Measurements from ENCODE around the gene KAZN. TPM values are rescaled to one million over a fixed set of nuclear protein-coding genes. Genes with fewer than 3 reads are reported as not detected.

KAZN gene
- polyA plus RNA-seq, 2 of the 4 experiments (the other 2 are of a cell fraction): 1.3 to 1.9 TPM

DNA sequence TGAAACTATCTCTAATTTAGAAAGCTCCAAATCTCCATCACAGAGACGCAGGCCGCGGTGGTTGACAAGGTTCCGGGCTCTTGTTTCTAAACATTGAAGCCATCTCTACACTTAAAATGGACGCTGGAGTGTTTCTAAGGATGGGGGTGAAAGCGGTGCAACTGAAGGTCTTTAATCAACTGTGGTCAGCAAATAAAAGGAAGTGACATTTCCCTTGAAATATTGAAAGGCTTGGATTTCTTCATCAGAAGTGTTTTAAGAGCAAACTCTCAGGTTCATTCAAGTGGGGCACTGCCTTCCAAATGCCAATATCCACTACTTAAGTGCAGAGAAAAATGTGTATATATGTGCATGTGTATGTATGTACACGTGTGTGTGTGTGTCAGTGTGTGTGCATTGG, 117.3 kb downstream of the KAZN start:
- TF ChIP-seq ZFP36 (IDR thresholded peaks at IDR 0.05; ENCODE audit: borderline replicate concordance, partially characterized antibody) (no peak), CHD2 (IDR thresholded peaks at IDR 0.05; ENCODE audit: low read length, partially characterized antibody) (no peak), EHF (CRISPR knock-in tag; IDR thresholded peaks at IDR 0.05) (no peak), RAD21 (conservative IDR thresholded peaks at IDR 0.05 in 1 of 2, IDR thresholded peaks at IDR 0.05 in 1 of 2) (no peak), ZC3H11A (IDR thresholded peaks at IDR 0.05) (no peak), NFE2L2 (conservative IDR thresholded peaks at IDR 0.05; ENCODE audit: low read length) (no peak), NPAS2 (CRISPR knock-in tag; IDR thresholded peaks at IDR 0.05; ENCODE audit: borderline replicate concordance) (no peak), RNF2 (IDR thresholded peaks at IDR 0.05; ENCODE audit: borderline replicate concordance, low read depth) (no peak), NR3C1 (IDR thresholded peaks at IDR 0.05) (no peak), HEYL (CRISPR knock-in tag; IDR thresholded peaks at IDR 0.05) (no peak), JUNB (IDR thresholded peaks at IDR 0.05) (no peak), PHF8 (IDR thresholded peaks at IDR 0.05; ENCODE audit: borderline replicate concordance, low read depth) (no peak), TFCP2L1 (CRISPR knock-in tag; IDR thresholded peaks at IDR 0.05) (no peak), CEBPB (IDR thresholded peaks at IDR 0.05) (no peak), CHD4 (IDR thresholded peaks at IDR 0.05; ENCODE audit: borderline replicate concordance) (no peak), GATA3 (IDR thresholded peaks at IDR 0.05; ENCODE audit: borderline replicate concordance) (no peak), CBX8 (IDR thresholded peaks at IDR 0.05) (no peak)
- TF ChIP-seq, protein P1, sequence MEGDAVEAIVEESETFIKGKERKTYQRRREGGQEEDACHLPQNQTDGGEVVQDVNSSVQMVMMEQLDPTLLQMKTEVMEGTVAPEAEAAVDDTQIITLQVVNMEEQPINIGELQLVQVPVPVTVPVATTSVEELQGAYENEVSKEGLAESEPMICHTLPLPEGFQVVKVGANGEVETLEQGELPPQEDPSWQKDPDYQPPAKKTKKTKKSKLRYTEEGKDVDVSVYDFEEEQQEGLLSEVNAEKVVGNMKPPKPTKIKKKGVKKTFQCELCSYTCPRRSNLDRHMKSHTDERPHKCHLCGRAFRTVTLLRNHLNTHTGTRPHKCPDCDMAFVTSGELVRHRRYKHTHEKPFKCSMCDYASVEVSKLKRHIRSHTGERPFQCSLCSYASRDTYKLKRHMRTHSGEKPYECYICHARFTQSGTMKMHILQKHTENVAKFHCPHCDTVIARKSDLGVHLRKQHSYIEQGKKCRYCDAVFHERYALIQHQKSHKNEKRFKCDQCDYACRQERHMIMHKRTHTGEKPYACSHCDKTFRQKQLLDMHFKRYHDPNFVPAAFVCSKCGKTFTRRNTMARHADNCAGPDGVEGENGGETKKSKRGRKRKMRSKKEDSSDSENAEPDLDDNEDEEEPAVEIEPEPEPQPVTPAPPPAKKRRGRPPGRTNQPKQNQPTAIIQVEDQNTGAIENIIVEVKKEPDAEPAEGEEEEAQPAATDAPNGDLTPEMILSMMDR (IDR thresholded peaks at IDR 0.05): no peak
- TF ChIP-seq, protein P2, sequence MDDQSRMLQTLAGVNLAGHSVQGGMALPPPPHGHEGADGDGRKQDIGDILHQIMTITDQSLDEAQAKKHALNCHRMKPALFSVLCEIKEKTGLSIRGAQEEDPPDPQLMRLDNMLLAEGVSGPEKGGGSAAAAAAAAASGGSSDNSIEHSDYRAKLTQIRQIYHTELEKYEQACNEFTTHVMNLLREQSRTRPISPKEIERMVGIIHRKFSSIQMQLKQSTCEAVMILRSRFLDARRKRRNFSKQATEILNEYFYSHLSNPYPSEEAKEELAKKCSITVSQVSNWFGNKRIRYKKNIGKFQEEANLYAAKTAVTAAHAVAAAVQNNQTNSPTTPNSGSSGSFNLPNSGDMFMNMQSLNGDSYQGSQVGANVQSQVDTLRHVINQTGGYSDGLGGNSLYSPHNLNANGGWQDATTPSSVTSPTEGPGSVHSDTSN (IDR thresholded peaks at IDR 0.05): no peak
- no peak overlapping the region for H3K4me3 ChIP-seq
- ChIA-PET POLR2A (no interaction called here), CTCF (no interaction called here)
- H3K4me1 ChIP-seq: no peaks in the 10 kb centered on the region
- H3K27ac ChIP-seq: no peak overlapping the region
- no peaks in the 10 kb centered on the region; the same call in 2 of the 3 replicates for H3K9me3 ChIP-seq
- 48% methylated on average over 7 of the region's 7 CpGs for WGBS (ENCODE audit: missing lambda C conversion rate)
- ATAC-seq (no peak), DNase-seq (ENCODE audit: low read depth in 1 of 2, low spot score in 1 of 2) (no peak), FAIRE-seq (no peak)
- no peak overlapping the region for H3K4me2 ChIP-seq

DNA sequence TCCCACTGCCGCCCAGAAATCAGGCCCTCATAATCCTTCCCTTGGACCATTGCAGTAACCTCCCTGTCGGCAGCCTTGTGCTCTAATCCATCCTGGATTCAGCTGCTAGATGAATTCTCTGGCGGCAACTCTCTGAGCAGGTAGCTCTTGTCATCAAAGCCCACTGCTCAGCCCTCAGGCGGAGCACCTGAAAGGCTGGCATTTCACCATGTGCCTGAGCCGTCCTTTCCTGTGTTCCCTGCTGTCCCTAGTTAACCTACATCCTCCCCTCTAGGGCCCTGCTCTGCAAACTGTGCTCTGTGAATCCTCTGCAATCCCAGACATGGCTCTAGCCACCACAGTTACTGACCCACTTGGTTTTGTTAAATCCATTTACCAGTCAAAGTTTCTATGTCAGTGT, 118.0 kb downstream of the KAZN start:
- ChIA-PET CTCF (no interaction called here), POLR2A (no interaction called here)
- H3K27ac ChIP-seq: no peak overlapping the region
- H3K4me2 ChIP-seq: no peak overlapping the region
- no peak overlapping the region for H3K4me3 ChIP-seq
- no peak for DNase-seq (ENCODE audit: low read depth in 1 of 2, low spot score in 1 of 2)
- no peaks in the 10 kb centered on the region; the same call in 2 of the 3 replicates for H3K9me3 ChIP-seq
- no peak for ATAC-seq
- no peaks in the 10 kb centered on the region for H3K4me1 ChIP-seq
- FAIRE-seq: no peak
- 47% methylated on average over 5 of the region's 5 CpGs for WGBS (ENCODE audit: missing lambda C conversion rate)
- no peak for TF ChIP-seq SMC3 (IDR thresholded peaks at IDR 0.05)
- no peak for TF ChIP-seq RCOR1 (IDR thresholded peaks at IDR 0.05; ENCODE audit: low read depth, low read length)
- TF ChIP-seq MAZ (IDR thresholded peaks at IDR 0.05; ENCODE audit: borderline replicate concordance, low read depth, low read length): no peak
- no peak for TF ChIP-seq EHMT2 (IDR thresholded peaks at IDR 0.05; ENCODE audit: low read depth)
- TF ChIP-seq POLR2AphosphoS2 (conservative IDR thresholded peaks at IDR 0.05; ENCODE audit: low read length): no peak
- no peak for TF ChIP-seq HEYL (CRISPR knock-in tag; IDR thresholded peaks at IDR 0.05)
- no peak for TF ChIP-seq CHD2 (IDR thresholded peaks at IDR 0.05; ENCODE audit: low read length, partially characterized antibody)
- TF ChIP-seq HOXB5 (CRISPR knock-in tag; IDR thresholded peaks at IDR 0.05): no peak
- no peak for TF ChIP-seq FOSL2 (IDR thresholded peaks at IDR 0.05)
- TF ChIP-seq FOSL2 (CRISPR knock-in tag; IDR thresholded peaks at IDR 0.05): no peak
- TF ChIP-seq CEBPB (IDR thresholded peaks at IDR 0.05): no peak
- no peak for TF ChIP-seq CBX8 (IDR thresholded peaks at IDR 0.05)
- no peak for TF ChIP-seq ZFP36 (IDR thresholded peaks at IDR 0.05; ENCODE audit: borderline replicate concordance, partially characterized antibody)
- no peak for TF ChIP-seq ZNF302 (CRISPR knock-in tag; IDR thresholded peaks at IDR 0.05)
- TF ChIP-seq, protein P1 (IDR thresholded peaks at IDR 0.05): no peak
- TF ChIP-seq RARB (CRISPR knock-in tag; IDR thresholded peaks at IDR 0.05): no peak
- no peak for TF ChIP-seq MYC (IDR thresholded peaks at IDR 0.05; ENCODE audit: borderline replicate concordance, low read length)
- TF ChIP-seq EP300 (IDR thresholded peaks at IDR 0.05): no peak
- TF ChIP-seq, protein P3, sequence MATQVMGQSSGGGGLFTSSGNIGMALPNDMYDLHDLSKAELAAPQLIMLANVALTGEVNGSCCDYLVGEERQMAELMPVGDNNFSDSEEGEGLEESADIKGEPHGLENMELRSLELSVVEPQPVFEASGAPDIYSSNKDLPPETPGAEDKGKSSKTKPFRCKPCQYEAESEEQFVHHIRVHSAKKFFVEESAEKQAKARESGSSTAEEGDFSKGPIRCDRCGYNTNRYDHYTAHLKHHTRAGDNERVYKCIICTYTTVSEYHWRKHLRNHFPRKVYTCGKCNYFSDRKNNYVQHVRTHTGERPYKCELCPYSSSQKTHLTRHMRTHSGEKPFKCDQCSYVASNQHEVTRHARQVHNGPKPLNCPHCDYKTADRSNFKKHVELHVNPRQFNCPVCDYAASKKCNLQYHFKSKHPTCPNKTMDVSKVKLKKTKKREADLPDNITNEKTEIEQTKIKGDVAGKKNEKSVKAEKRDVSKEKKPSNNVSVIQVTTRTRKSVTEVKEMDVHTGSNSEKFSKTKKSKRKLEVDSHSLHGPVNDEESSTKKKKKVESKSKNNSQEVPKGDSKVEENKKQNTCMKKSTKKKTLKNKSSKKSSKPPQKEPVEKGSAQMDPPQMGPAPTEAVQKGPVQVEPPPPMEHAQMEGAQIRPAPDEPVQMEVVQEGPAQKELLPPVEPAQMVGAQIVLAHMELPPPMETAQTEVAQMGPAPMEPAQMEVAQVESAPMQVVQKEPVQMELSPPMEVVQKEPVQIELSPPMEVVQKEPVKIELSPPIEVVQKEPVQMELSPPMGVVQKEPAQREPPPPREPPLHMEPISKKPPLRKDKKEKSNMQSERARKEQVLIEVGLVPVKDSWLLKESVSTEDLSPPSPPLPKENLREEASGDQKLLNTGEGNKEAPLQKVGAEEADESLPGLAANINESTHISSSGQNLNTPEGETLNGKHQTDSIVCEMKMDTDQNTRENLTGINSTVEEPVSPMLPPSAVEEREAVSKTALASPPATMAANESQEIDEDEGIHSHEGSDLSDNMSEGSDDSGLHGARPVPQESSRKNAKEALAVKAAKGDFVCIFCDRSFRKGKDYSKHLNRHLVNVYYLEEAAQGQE (IDR thresholded peaks at IDR 0.05): no peak

Data from A549 (cell line).